ENCODE data around the gene LUM.

GRCh38 chr12:91113621-91114020 lies 2.3 kb upstream of the LUM start:
- TF ChIP-seq CTCF (IDR thresholded peaks at IDR 0.05; ENCODE audit: low read length): no peak
- no peak for TF ChIP-seq EZH2phosphoT487 (IDR thresholded peaks at IDR 0.05; ENCODE audit: low read length)
- TF ChIP-seq EZH2 (optimal IDR thresholded peaks at IDR 0.05; ENCODE audit: low read depth, low read length): no peak

All from MM.1S (cell line).